ENCODE results near the gene C11orf87.

Gene C11orf87

DNA sequence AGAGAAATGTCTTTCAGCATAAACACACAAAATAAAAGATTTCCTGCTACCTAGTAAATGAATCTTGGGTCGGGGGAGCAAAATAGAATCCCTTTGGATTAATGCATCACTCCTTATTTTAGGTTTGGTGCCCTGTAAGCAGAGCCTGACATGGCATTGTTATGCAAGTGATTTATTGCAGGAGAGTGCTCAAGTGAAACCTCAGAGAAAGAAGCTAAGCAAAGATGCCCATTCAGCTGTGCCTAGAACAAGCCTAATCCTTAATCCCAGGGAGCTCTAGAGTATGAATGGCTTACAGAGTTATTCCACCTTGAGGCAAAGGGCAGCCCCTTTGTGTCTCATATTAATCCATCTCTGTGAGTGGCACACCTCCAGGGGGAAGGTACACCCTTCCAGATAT is 21.1 kb downstream of the C11orf87 start:
- DNase-seq, result no peak

DNA sequence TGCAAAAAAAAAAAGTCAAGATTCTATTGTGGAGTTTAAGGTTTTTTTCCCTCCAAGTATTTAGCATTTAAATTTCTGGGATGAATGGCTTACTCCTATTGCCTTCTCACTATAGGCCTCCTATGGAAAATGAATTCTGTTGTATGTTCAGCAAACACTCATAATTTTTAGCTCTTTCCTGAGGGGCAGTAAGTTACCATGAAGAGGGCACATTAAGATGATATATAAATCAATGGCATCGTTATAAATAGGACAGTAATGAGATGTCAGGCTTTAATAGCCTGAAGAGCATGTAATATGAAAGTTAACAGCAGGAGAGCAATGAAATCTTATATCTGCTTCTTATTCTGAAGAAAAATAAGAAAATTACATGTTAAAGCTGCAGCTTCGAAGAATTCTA is 32.9 kb downstream of the C11orf87 start:
- DNase-seq, result no peak
